ENCODE results near the gene PDHA2.

GRCh38 chr4:95831166-95831565 lies 8.7 kb upstream of the PDHA2 start:
- TF ChIP-seq, protein P1, sequence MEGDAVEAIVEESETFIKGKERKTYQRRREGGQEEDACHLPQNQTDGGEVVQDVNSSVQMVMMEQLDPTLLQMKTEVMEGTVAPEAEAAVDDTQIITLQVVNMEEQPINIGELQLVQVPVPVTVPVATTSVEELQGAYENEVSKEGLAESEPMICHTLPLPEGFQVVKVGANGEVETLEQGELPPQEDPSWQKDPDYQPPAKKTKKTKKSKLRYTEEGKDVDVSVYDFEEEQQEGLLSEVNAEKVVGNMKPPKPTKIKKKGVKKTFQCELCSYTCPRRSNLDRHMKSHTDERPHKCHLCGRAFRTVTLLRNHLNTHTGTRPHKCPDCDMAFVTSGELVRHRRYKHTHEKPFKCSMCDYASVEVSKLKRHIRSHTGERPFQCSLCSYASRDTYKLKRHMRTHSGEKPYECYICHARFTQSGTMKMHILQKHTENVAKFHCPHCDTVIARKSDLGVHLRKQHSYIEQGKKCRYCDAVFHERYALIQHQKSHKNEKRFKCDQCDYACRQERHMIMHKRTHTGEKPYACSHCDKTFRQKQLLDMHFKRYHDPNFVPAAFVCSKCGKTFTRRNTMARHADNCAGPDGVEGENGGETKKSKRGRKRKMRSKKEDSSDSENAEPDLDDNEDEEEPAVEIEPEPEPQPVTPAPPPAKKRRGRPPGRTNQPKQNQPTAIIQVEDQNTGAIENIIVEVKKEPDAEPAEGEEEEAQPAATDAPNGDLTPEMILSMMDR (conservative IDR thresholded peaks at IDR 0.05; ENCODE audit: low read depth, low read length) = no peak
- no peak for TF ChIP-seq EZH2 (IDR thresholded peaks at IDR 0.05; ENCODE audit: borderline replicate concordance, low read depth, low read length, poor library complexity, severe bottlenecking)

Data from A673 (cell line).